HG03469 (cell line): ENCODE measurements around the gene F5.

Source experiments
- ATAC-seq: cut with Tn5 transposase; IDR thresholded peaks from one replicate; pipeline ENCODE4 v1.9.1; 2021; ENCODE audit warnings: mild to moderate bottlenecking, moderate library complexity, moderate number of reproducible peaks; ENCODE audit not compliant: unreplicated experiment

Gene F5

GRCh38 chr1:169484683-169485430, 101.4 kb downstream of the F5 start:
- peak; percentile 10 for ATAC-seq

- ATAC-seq = no peak
These were observed 102.2 kb downstream of the F5 start for GRCh38 chr1:169484101-169484500.

- no peak for ATAC-seq
These were observed 102.7 kb downstream of the F5 start for GRCh38 chr1:169483500-169483966.

GRCh38 chr1:169479363-169480066, 106.8 kb downstream of the F5 start:
- ATAC-seq = no peak

- no peak for ATAC-seq
These were observed 108.1 kb downstream of the F5 start for GRCh38 chr1:169478094-169478672.

GRCh38 chr1:169475806-169476387, 110.4 kb downstream of the F5 start:
- no peak for ATAC-seq

GRCh38 chr1:169474302-169474995, 111.8 kb downstream of the F5 start:
- ATAC-seq = no peak

GRCh38 chr1:169473347-169473746, 112.9 kb downstream of the F5 start:
- no peak for ATAC-seq

- ATAC-seq = no peak
These were observed 113.5 kb downstream of the F5 start for GRCh38 chr1:169472738-169473137.

GRCh38 chr1:169468982-169469381, 117.3 kb downstream of the F5 start:
- no peak for ATAC-seq

- no peak for ATAC-seq
These were observed 119.7 kb downstream of the F5 start for GRCh38 chr1:169466259-169467230.

GRCh38 chr1:169465281-169465680, 121.0 kb downstream of the F5 start:
- no peak for ATAC-seq
